ENCODE data around the gene SLC35A2. TPM values are rescaled to one million over a fixed set of nuclear protein-coding genes. Genes with fewer than 3 reads are reported as not detected.

The SLC35A2 gene
- total RNA-seq, 1 donor from 2014 or later = 34.6 TPM

GRCh38 chrX:48917139-48918001, 5.9 kb upstream of the SLC35A2 start:
- Mint-ChIP-seq H3K27me3 (ENCODE audit: unreplicated experiment) (no peaks in the 10 kb centered on the region), H3K27ac (ENCODE audit: unreplicated experiment) (peak overlapping the region; percentile 94), H3K36me3 (ENCODE audit: unreplicated experiment) (no peaks in the 10 kb centered on the region), H3K4me3 (ENCODE audit: unreplicated experiment) (peak overlapping the region; percentile 64), H3K9me3 (ENCODE audit: unreplicated experiment) (no peaks in the 10 kb centered on the region), H3K4me1 (ENCODE audit: unreplicated experiment) (peaks cover 26% of the 10 kb centered on the region)
- TF ChIP-seq CTCF (IDR thresholded peaks at IDR 0.05) = peak; percentile 92
- peak; percentile 95 for DNase-seq (ENCODE audit: extremely low spot score, unreplicated experiment)

GRCh38 chrX:48914593-48915493, 3.4 kb upstream of the SLC35A2 start:
- no peaks in the 10 kb centered on the region for H3K36me3 Mint-ChIP-seq (ENCODE audit: unreplicated experiment)
- no peaks in the 10 kb centered on the region for H3K27me3 Mint-ChIP-seq (ENCODE audit: unreplicated experiment)
- H3K27ac Mint-ChIP-seq (ENCODE audit: unreplicated experiment) = no peak overlapping the region
- H3K4me3 Mint-ChIP-seq (ENCODE audit: unreplicated experiment) = no peak overlapping the region
- DNase-seq (ENCODE audit: extremely low spot score, unreplicated experiment) = no peak
- no peak for TF ChIP-seq CTCF (IDR thresholded peaks at IDR 0.05)
- peaks cover 32% of the 10 kb centered on the region for H3K4me1 Mint-ChIP-seq (ENCODE audit: unreplicated experiment)
- H3K9me3 Mint-ChIP-seq (ENCODE audit: unreplicated experiment) = peaks cover 4% of the 10 kb centered on the region

- Mint-ChIP-seq H3K4me3 (ENCODE audit: unreplicated experiment) (no peak overlapping the region), H3K27ac (ENCODE audit: unreplicated experiment) (no peak overlapping the region), H3K4me1 (ENCODE audit: unreplicated experiment) (peaks cover 26% of the 10 kb centered on the region), H3K9me3 (ENCODE audit: unreplicated experiment) (peaks cover 4% of the 10 kb centered on the region), H3K36me3 (ENCODE audit: unreplicated experiment) (no peaks in the 10 kb centered on the region), H3K27me3 (ENCODE audit: unreplicated experiment) (no peaks in the 10 kb centered on the region)
- TF ChIP-seq CTCF (IDR thresholded peaks at IDR 0.05) = no peak
- no peak for DNase-seq (ENCODE audit: extremely low spot score, unreplicated experiment)
These were observed 2.3 kb upstream of the SLC35A2 start for GRCh38 chrX:48913605-48914366.

GRCh38 chrX:48910926-48911411, 477 bp downstream of the SLC35A2 start:
- no peak for DNase-seq (ENCODE audit: extremely low spot score, unreplicated experiment)
- Mint-ChIP-seq H3K9me3 (ENCODE audit: unreplicated experiment) (peaks cover 4% of the 10 kb centered on the region), H3K27me3 (ENCODE audit: unreplicated experiment) (no peaks in the 10 kb centered on the region), H3K4me3 (ENCODE audit: unreplicated experiment) (peak overlapping the region; percentile 91), H3K27ac (ENCODE audit: unreplicated experiment) (peak overlapping the region; percentile 94), H3K36me3 (ENCODE audit: unreplicated experiment) (peaks cover 2% of the 10 kb centered on the region), H3K4me1 (ENCODE audit: unreplicated experiment) (peaks cover 12% of the 10 kb centered on the region)
- no peak for TF ChIP-seq CTCF (IDR thresholded peaks at IDR 0.05)

Measured in osteocyte (in vitro differentiated cells).